RPMI7951 (cell line): ENCODE results near the gene IL17RC. TPM values are rescaled to one million over a fixed set of nuclear protein-coding genes. Genes with fewer than 3 reads are reported as not detected.

Experiments
- DNase-seq: peaks from one replicate; pipeline ENCODE4 v3.0.0-alpha.2; 2012; ENCODE audit warnings: low read depth
- total RNA-seq: library from RNA; depleted of rRNA; stranded (reverse); fragments of >200 nt; shearing (Covaris generic); gene quantifications from 2 replicates; pipeline ENCODE4 v1.2.3, GENCODE V29; 2014; rRNA removed

Gene IL17RC
- total RNA-seq, 1 experiment from 2014 or later: 23.2 TPM

DNA sequence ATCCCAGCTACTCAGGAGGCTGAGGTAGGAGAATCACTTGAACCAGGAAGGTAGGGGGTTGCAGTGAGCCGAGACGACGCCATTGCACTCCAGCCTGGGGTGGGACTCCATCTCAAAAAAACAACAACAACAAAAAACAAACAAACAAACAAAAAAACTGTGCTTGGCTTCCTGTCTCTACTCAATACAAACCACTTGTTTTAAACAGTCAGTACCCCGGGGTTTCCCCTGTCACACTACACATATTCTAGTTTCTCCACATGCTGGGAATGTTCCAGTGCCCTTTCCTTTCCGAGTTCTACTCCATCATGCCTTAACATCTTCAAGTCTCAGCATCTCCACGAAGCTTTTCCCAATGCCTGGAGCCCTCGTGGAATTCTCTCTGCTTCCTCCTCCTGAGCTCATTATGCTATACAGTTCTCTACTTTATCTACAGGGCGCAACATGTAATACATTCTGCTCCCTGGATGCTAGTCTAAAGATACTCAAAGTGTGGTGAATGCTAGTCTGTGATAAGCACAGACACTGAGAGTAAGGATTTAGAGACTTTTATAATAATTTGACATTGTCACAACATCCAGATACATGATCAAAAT is 61.9 kb downstream of the IL17RC start:
- DNase-seq: no peak

DNA sequence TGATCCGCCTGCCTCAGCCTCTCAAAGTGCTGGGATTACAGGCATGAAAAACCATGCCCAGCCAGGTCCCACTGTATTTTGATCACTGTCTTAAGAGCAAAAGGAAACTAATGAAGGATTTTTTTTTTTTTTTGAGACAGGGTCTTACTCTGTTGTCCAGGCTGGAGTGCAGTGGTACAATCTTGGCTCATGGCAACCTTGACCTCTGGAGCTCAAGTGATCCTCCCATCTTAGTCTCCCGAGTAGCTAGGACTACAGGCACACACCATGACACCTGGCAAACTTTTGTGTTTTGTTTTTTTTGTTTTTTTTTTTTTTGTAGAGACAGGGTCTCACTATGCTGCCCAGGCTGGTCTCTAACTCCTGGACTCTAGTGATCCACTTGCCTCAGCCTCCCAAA is 63.4 kb downstream of the IL17RC start:
- DNase-seq: no peak

Other genes with a start within 250 kb of the IL17RC start
- not detected in 2 replicates for gene CPNE9, start 213.3 kb upstream of the IL17RC start, total RNA-seq
- gene BRPF1, start 185.4 kb upstream of the IL17RC start, total RNA-seq: 14.2 and 15.2 TPM in 2 replicates
- gene OGG1, start 167.1 kb upstream of the IL17RC start, total RNA-seq: 31.2 and 34.4 TPM in 2 replicates
- 40.4 and 46.9 TPM in 2 replicates for gene CAMK1, start 147.2 kb upstream of the IL17RC start, total RNA-seq
- gene TADA3, start 124.6 kb upstream of the IL17RC start, total RNA-seq: 99.1 and 107 TPM in 2 replicates
- gene ARPC4, start 124.0 kb upstream of the IL17RC start, total RNA-seq: 254 and 426 TPM in 2 replicates
- 4.7 and 7.4 TPM in 2 replicates for gene TTLL3, start 106.8 kb upstream of the IL17RC start, total RNA-seq
- gene RPUSD3, start 73.1 kb upstream of the IL17RC start, total RNA-seq: 47.5 and 49.5 TPM in 2 replicates
- gene CIDEC, start 36.8 kb upstream of the IL17RC start, total RNA-seq: not detected in 2 replicates
- gene JAGN1, start 26.5 kb upstream of the IL17RC start, total RNA-seq: 34.7 and 36.8 TPM in 2 replicates
- not detected in 2 replicates for gene IL17RE, start 14.2 kb upstream of the IL17RC start, total RNA-seq
- 32.1 and 38.9 TPM in 2 replicates for gene CRELD1, start 16.7 kb downstream of the IL17RC start, total RNA-seq
- gene PRRT3, start 35.3 kb downstream of the IL17RC start, total RNA-seq: 0.98 and 1.2 TPM in 2 replicates
- 56.0 and 59.1 TPM in 2 replicates for gene EMC3, start 69.7 kb downstream of the IL17RC start, total RNA-seq
- gene FANCD2, start 109.3 kb downstream of the IL17RC start, total RNA-seq: 32.3 and 37.5 TPM in 2 replicates
- not detected in 2 replicates for gene FANCD2OS, start 191.2 kb downstream of the IL17RC start, total RNA-seq
- gene BRK1, start 198.6 kb downstream of the IL17RC start, total RNA-seq: 301 and 331 TPM in 2 replicates
- gene VHL, start 224.7 kb downstream of the IL17RC start, total RNA-seq: 26.9 and 33.6 TPM in 2 replicates
- 10.7 and 11.2 TPM in 2 replicates for gene IRAK2, start 247.8 kb downstream of the IL17RC start, total RNA-seq